Measurements from ENCODE around the gene DGLUCY. TPM values are rescaled to one million over a fixed set of nuclear protein-coding genes. Genes with fewer than 3 reads are reported as not detected.

The DGLUCY gene
- polyA plus RNA-seq, 2 donors, result 18.0 to 26.1 TPM

DNA sequence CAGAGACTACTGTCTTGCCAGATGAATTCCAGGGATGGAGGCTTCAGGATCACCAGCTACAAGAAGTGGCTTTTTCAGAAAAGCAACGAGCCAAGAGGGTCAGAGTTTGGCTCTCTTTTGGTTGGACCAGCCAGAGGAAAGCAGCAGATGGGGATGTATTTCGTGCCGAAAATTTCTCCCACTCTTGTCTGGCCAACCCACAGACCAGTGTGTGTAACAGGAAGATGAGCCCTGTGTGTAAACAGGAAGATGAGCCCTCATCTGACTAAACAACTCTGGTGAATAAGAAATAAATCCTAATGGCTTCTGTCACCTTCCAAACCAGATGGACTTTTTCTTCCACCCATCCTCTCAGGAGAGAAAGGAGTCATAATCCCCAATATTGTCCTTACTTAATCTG lies 117.6 kb downstream of the DGLUCY start:
- H3K4me3 ChIP-seq (ENCODE audit: low read depth in 1 of 2, low read length in 2 of 2), result no peak overlapping the region
- WGBS, 2 donors, result 57 to 66% methylated on average over 3 of the region's 3 CpGs
- H3K9me3 ChIP-seq (ENCODE audit: control insufficient read depth in 2 of 2, insufficient read depth in 1 of 2, low read depth in 1 of 2, low read length in 1 of 2), result peaks cover 0 to 2% of the 10 kb centered on the region in 2 donors
- peaks cover 0 to 6% of the 10 kb centered on the region in 2 donors for H3K36me3 ChIP-seq (ENCODE audit: control insufficient read depth in 2 of 2, insufficient read depth in 2 of 2, low read length in 1 of 2)
- peak overlapping the region in 1 of 2 donors; percentile 40 for H3K27ac ChIP-seq (ENCODE audit: low read depth in 2 of 2, low read length in 1 of 2)
- peaks cover 2 to 5% of the 10 kb centered on the region in 2 donors for H3K4me1 ChIP-seq (ENCODE audit: control insufficient read depth in 2 of 2, insufficient read depth in 2 of 2, low read length in 1 of 2)
- no peaks in the 10 kb centered on the region for H3K27me3 ChIP-seq (ENCODE audit: control insufficient read depth in 1 of 2, insufficient read depth in 2 of 2, low read length in 2 of 2)

DNA sequence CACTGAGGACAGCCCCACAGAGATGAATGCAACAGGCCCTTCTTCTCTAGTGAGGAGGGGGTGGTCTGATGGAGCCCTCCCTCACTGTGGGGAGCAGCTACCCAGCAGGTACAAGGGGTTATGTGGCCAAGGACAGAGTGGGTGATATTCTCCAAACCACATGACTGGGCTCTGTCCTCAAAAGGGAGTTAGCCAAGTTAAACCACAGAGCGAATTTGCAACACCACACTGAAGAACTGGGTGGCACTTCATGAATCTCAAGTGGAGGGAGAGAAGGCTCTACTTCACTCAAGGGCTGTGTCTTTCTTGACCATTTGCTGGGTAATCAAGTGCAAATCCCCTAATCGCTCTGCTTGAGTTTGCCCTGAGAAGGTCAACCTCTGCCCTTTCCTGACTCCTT lies 118.2 kb downstream of the DGLUCY start:
- Histone ChIP-seq H3K4me3 (ENCODE audit: low read depth in 1 of 2, low read length in 2 of 2) (no peak overlapping the region), H3K27me3 (ENCODE audit: control insufficient read depth in 1 of 2, insufficient read depth in 2 of 2, low read length in 2 of 2) (no peaks in the 10 kb centered on the region), H3K9me3 (ENCODE audit: control insufficient read depth in 2 of 2, insufficient read depth in 1 of 2, low read depth in 1 of 2, low read length in 1 of 2) (peaks cover 0 to 2% of the 10 kb centered on the region in 2 donors), H3K27ac (ENCODE audit: low read depth in 2 of 2, low read length in 1 of 2) (peak overlapping the region; percentile 29 to 66), H3K36me3 (ENCODE audit: control insufficient read depth in 2 of 2, insufficient read depth in 2 of 2, low read length in 1 of 2) (peaks cover 0 to 6% of the 10 kb centered on the region in 2 donors), H3K4me1 (ENCODE audit: control insufficient read depth in 2 of 2, insufficient read depth in 2 of 2, low read length in 1 of 2) (peaks cover 2 to 5% of the 10 kb centered on the region in 2 donors)
- WGBS, 2 donors, result 86 to 96% methylated on average over 2 of the region's 2 CpGs

DNA sequence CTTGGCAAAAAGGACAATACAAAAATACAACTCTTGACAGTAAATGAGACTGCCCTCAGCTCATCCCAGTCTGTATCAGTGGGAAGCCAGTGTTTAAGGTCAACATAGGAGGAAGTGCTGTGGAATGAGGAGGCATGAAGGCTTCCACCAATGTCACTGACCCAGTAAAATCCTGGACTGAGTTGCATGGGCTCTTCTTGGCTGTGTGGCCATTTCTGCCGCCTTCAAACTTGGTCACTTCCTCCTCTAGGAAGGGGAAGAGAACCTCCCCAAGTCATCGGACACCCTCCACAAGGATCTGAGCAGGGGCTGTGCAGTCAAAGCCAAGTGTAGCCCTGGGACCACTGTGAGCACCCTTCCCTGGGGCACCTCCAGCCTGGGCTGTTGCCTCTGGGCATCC lies 118.7 kb downstream of the DGLUCY start:
- peaks cover 2 to 5% of the 10 kb centered on the region in 2 donors for H3K4me1 ChIP-seq (ENCODE audit: control insufficient read depth in 2 of 2, insufficient read depth in 2 of 2, low read length in 1 of 2)
- H3K27ac ChIP-seq (ENCODE audit: low read depth in 2 of 2, low read length in 1 of 2), result peak overlapping the region; percentile 11 to 34
- peaks cover 0 to 6% of the 10 kb centered on the region in 2 donors for H3K36me3 ChIP-seq (ENCODE audit: control insufficient read depth in 2 of 2, insufficient read depth in 2 of 2, low read length in 1 of 2)
- H3K27me3 ChIP-seq (ENCODE audit: control insufficient read depth in 1 of 2, insufficient read depth in 2 of 2, low read length in 2 of 2), result no peaks in the 10 kb centered on the region
- WGBS, 2 donors, result 86% methylated on average over 2 of the region's 2 CpGs
- H3K9me3 ChIP-seq (ENCODE audit: control insufficient read depth in 2 of 2, insufficient read depth in 1 of 2, low read depth in 1 of 2, low read length in 1 of 2), result peaks cover 0 to 2% of the 10 kb centered on the region in 2 donors
- no peak overlapping the region for H3K4me3 ChIP-seq (ENCODE audit: low read depth in 1 of 2, low read length in 2 of 2)

DNA sequence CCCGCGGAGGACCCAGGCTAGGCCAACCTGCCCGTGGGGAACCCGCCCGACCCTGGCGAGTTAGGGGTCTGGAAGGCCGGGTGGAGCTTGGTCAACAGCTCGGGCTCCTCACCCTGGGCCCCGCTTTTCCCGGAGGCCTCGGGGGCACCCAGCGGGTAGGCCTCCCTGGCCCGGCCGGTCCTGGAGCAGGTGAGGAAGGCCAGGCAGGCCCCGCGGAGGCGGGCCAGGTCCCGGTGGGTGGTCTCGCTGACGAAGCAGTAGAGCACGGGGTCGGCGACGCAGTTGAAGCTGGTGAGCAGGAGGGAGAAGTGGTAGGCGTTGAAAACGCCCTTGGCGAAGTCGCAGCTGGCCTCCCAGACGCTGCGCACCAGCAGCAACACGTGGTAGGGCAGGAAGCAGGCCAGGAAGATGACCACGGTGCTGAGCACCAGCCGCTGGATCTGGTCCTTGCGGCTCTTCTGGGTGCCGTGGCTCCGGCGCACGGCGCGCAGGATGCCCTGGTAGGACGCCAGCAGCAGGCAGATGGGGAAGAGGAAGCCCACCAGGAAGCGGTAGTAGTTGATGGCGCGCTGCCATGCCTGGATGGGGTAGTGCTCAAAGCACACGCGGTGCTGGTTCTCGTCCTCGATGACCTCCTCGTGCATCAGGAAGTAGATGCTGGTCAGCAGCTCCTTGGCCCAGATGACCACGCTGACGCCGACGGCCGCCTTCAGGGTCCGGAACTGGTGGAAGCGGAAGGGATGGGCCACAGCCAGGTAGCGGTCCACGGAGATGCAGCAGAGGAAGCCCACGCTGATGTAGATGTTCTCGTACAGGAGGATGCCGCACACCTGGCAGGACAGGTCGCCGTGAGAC lies 120.3 kb downstream of the DGLUCY start:
- peaks cover 0 to 6% of the 10 kb centered on the region in 2 donors for H3K36me3 ChIP-seq (ENCODE audit: control insufficient read depth in 2 of 2, insufficient read depth in 2 of 2, low read length in 1 of 2)
- peaks cover 2% of the 10 kb centered on the region in 2 donors for H3K4me1 ChIP-seq (ENCODE audit: control insufficient read depth in 2 of 2, insufficient read depth in 2 of 2, low read length in 1 of 2)
- WGBS, 2 donors, result 93 to 95% methylated on average over 63 of the region's 63 CpGs
- peaks cover 0 to 2% of the 10 kb centered on the region in 2 donors for H3K9me3 ChIP-seq (ENCODE audit: control insufficient read depth in 2 of 2, insufficient read depth in 1 of 2, low read depth in 1 of 2, low read length in 1 of 2)
- H3K27ac ChIP-seq (ENCODE audit: low read depth in 2 of 2, low read length in 1 of 2), result no peak overlapping the region
- no peaks in the 10 kb centered on the region for H3K27me3 ChIP-seq (ENCODE audit: control insufficient read depth in 1 of 2, insufficient read depth in 2 of 2, low read length in 2 of 2)
- H3K4me3 ChIP-seq (ENCODE audit: low read depth in 1 of 2, low read length in 2 of 2), result no peak overlapping the region

DNA sequence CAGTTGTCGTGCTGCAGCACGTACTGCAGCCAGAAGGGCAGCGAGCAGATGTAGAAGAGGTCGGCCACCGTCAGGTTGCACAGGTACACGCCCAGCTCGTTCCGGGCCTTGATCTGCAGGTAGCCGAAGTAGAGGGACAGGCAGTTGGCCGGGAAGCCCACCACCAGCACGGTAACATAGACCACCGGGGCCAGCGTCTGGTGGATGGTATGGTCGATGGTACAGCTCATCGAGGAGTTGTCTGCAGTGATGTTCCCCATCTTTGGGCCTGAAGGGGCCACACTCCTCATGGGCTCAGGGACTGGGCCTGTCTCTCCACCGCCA lies 120.9 kb downstream of the DGLUCY start:
- H3K36me3 ChIP-seq (ENCODE audit: control insufficient read depth in 2 of 2, insufficient read depth in 2 of 2, low read length in 1 of 2), result peaks cover 0 to 4% of the 10 kb centered on the region in 2 donors
- WGBS, 2 donors, result 95 to 97% methylated on average over 16 of the region's 16 CpGs
- no peak overlapping the region for H3K4me3 ChIP-seq (ENCODE audit: low read depth in 1 of 2, low read length in 2 of 2)
- H3K4me1 ChIP-seq (ENCODE audit: control insufficient read depth in 2 of 2, insufficient read depth in 2 of 2, low read length in 1 of 2), result peaks cover 2% of the 10 kb centered on the region in 2 donors
- no peak overlapping the region for H3K27ac ChIP-seq (ENCODE audit: low read depth in 2 of 2, low read length in 1 of 2)
- peaks cover 0 to 2% of the 10 kb centered on the region in 2 donors for H3K9me3 ChIP-seq (ENCODE audit: control insufficient read depth in 2 of 2, insufficient read depth in 1 of 2, low read depth in 1 of 2, low read length in 1 of 2)
- no peaks in the 10 kb centered on the region for H3K27me3 ChIP-seq (ENCODE audit: control insufficient read depth in 1 of 2, insufficient read depth in 2 of 2, low read length in 2 of 2)

DNA sequence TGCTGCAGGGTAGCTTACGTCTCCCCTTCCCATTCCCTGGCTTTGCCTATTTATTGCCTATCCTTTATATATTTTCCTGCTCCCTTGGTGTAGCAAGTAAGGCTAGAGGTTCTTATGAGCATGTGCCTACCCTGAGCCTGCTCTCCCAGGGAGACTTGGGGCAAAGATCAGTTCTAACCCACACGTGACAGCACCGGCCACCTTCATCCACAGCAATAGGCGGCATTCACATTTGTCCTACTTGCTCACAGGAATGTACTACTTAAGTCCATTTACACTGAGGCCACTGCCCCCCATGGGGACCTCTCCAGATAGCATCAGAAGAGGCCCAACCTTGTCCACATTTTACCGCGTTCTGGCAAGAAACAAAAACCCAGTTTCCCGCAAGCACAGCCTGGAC lies 122.0 kb downstream of the DGLUCY start:
- H3K36me3 ChIP-seq (ENCODE audit: control insufficient read depth in 2 of 2, insufficient read depth in 2 of 2, low read length in 1 of 2), result peaks cover 0 to 4% of the 10 kb centered on the region in 2 donors
- WGBS, 2 donors, result 90 to 94% methylated on average over 7 of the region's 7 CpGs

DNA sequence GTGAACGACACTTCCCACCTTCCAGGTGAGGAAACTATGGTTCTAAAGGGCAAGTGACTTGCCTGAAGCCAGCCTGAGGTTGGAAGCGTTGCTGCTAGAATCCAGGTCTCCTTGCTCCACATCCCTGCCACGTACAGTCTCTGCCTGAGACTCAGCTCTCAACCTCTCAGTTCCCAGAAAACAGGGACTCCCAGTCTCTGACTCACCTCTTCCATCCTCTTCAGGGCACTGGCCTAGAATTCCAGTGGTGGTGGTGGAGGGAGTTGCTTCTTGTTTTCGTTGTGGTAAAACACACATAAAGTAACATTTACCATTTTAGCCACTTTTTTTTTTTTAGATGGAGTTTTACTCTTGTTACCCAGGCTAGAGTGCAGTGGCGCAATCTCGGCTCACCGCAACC lies 123.3 kb downstream of the DGLUCY start:
- no peak overlapping the region for H3K27ac ChIP-seq (ENCODE audit: low read depth in 2 of 2, low read length in 1 of 2)
- WGBS, 2 donors, result 87 to 91% methylated on average over 7 of the region's 7 CpGs
- H3K36me3 ChIP-seq (ENCODE audit: control insufficient read depth in 2 of 2, insufficient read depth in 2 of 2, low read length in 1 of 2), result peaks cover 0 to 4% of the 10 kb centered on the region in 2 donors
- no peak overlapping the region for H3K4me3 ChIP-seq (ENCODE audit: low read depth in 1 of 2, low read length in 2 of 2)
- no peaks in the 10 kb centered on the region for H3K27me3 ChIP-seq (ENCODE audit: control insufficient read depth in 1 of 2, insufficient read depth in 2 of 2, low read length in 2 of 2)
- H3K4me1 ChIP-seq (ENCODE audit: control insufficient read depth in 2 of 2, insufficient read depth in 2 of 2, low read length in 1 of 2), result peaks cover 2% of the 10 kb centered on the region in 2 donors
- H3K9me3 ChIP-seq (ENCODE audit: control insufficient read depth in 2 of 2, insufficient read depth in 1 of 2, low read depth in 1 of 2, low read length in 1 of 2), result peaks cover 0 to 2% of the 10 kb centered on the region in 2 donors

More for the DNA sequence above, 122.0 kb downstream of the DGLUCY start:
- Histone ChIP-seq H3K27me3 (ENCODE audit: control insufficient read depth in 1 of 2, insufficient read depth in 2 of 2, low read length in 2 of 2) (no peaks in the 10 kb centered on the region), H3K9me3 (ENCODE audit: control insufficient read depth in 2 of 2, insufficient read depth in 1 of 2, low read depth in 1 of 2, low read length in 1 of 2) (peaks cover 0 to 2% of the 10 kb centered on the region in 2 donors), H3K4me3 (ENCODE audit: low read depth in 1 of 2, low read length in 2 of 2) (no peak overlapping the region), H3K27ac (ENCODE audit: low read depth in 2 of 2, low read length in 1 of 2) (no peak overlapping the region), H3K4me1 (ENCODE audit: control insufficient read depth in 2 of 2, insufficient read depth in 2 of 2, low read length in 1 of 2) (peaks cover 2% of the 10 kb centered on the region in 2 donors)

DNA sequence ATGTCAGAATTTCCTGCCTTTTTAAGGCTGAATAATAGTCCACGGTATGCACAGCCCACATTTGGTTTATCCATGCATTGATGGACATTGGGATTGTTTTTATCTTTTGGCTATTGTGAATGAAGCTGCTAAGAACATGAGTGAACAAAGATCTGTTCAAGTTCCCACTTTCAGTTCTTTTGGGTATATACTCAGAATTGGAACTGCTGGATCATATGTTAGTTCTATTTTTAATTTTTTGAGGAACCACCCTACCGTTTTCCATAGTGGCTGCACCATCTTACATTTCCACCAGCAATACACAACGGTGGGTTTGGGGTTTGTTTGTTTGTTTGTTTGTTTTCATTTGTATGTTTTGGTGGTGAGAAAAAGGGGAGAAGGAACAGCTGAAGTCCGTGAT lies 124.2 kb downstream of the DGLUCY start:
- no peak overlapping the region for H3K27ac ChIP-seq (ENCODE audit: low read depth in 2 of 2, low read length in 1 of 2)
- 78 to 80% methylated on average over 4 of the region's 4 CpGs for WGBS, 2 donors

DNA sequence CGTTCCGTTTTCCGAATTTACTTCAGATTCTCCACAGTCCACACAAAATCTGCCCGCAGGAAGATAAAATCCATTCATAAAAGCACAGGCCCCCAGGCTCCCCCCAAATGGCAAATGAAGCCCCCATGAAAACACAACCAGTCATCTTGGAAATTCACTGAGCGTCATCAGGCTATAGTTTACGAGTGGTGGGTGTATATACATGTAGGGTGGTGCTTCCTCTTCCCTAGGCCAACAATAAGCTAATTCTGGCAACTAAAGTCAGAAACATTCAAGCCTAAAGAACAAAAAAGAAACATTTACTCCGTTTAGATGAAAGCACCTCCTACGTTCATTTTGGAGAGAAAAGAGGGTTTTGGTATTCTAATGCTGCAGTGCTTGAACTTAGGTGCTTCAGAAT lies 124.8 kb downstream of the DGLUCY start:
- 64 to 71% methylated on average over 8 of the region's 8 CpGs for WGBS, 2 donors
- Histone ChIP-seq H3K36me3 (ENCODE audit: control insufficient read depth in 2 of 2, insufficient read depth in 2 of 2, low read length in 1 of 2) (peaks cover 0 to 4% of the 10 kb centered on the region in 2 donors), H3K4me3 (ENCODE audit: low read depth in 1 of 2, low read length in 2 of 2) (no peak overlapping the region), H3K27ac (ENCODE audit: low read depth in 2 of 2, low read length in 1 of 2) (peak overlapping the region in 1 of 2 donors; percentile 18), H3K4me1 (ENCODE audit: control insufficient read depth in 2 of 2, insufficient read depth in 2 of 2, low read length in 1 of 2) (no peaks in the 10 kb centered on the region), H3K27me3 (ENCODE audit: control insufficient read depth in 1 of 2, insufficient read depth in 2 of 2, low read length in 2 of 2) (no peaks in the 10 kb centered on the region), H3K9me3 (ENCODE audit: control insufficient read depth in 2 of 2, insufficient read depth in 1 of 2, low read depth in 1 of 2, low read length in 1 of 2) (peaks cover 0 to 2% of the 10 kb centered on the region in 2 donors)

More for the DNA sequence above, 124.2 kb downstream of the DGLUCY start:
- peaks cover 0 to 2% of the 10 kb centered on the region in 2 donors for H3K4me1 ChIP-seq (ENCODE audit: control insufficient read depth in 2 of 2, insufficient read depth in 2 of 2, low read length in 1 of 2)
- no peak overlapping the region for H3K4me3 ChIP-seq (ENCODE audit: low read depth in 1 of 2, low read length in 2 of 2)
- H3K9me3 ChIP-seq (ENCODE audit: control insufficient read depth in 2 of 2, insufficient read depth in 1 of 2, low read depth in 1 of 2, low read length in 1 of 2), result peaks cover 0 to 2% of the 10 kb centered on the region in 2 donors
- H3K27me3 ChIP-seq (ENCODE audit: control insufficient read depth in 1 of 2, insufficient read depth in 2 of 2, low read length in 2 of 2), result no peaks in the 10 kb centered on the region
- peaks cover 0 to 4% of the 10 kb centered on the region in 2 donors for H3K36me3 ChIP-seq (ENCODE audit: control insufficient read depth in 2 of 2, insufficient read depth in 2 of 2, low read length in 1 of 2)
